ENCODE measurements around the gene UMODL1.

The UMODL1 gene

GRCh38 chr21:42042651-42043050, 28.5 kb upstream of the UMODL1 start:
- DNase-seq (ENCODE audit: low read depth): no peak
- TF ChIP-seq CTCF (IDR thresholded peaks at IDR 0.05; ENCODE audit: control insufficient read depth, extremely low read depth, insufficient read depth): no peak
- no peak overlapping the region for H3K4me3 ChIP-seq (ENCODE audit: low read depth, low read length)

- no peak for DNase-seq (ENCODE audit: low read depth)
- no peak for TF ChIP-seq CTCF (IDR thresholded peaks at IDR 0.05; ENCODE audit: control insufficient read depth, extremely low read depth, insufficient read depth)
- no peak overlapping the region for H3K4me3 ChIP-seq (ENCODE audit: low read depth, low read length)
These were observed 27.8 kb upstream of the UMODL1 start for GRCh38 chr21:42043201-42043895.

GRCh38 chr21:42043961-42044360, 27.2 kb upstream of the UMODL1 start:
- TF ChIP-seq CTCF (IDR thresholded peaks at IDR 0.05; ENCODE audit: control insufficient read depth, extremely low read depth, insufficient read depth): no peak
- no peak overlapping the region for H3K4me3 ChIP-seq (ENCODE audit: low read depth, low read length)
- DNase-seq (ENCODE audit: low read depth): no peak

GRCh38 chr21:42044871-42045495, 26.1 kb upstream of the UMODL1 start:
- TF ChIP-seq CTCF (IDR thresholded peaks at IDR 0.05; ENCODE audit: control insufficient read depth, extremely low read depth, insufficient read depth): no peak
- no peak overlapping the region for H3K4me3 ChIP-seq (ENCODE audit: low read depth, low read length)
- DNase-seq (ENCODE audit: low read depth): peak; percentile 65

GRCh38 chr21:42047821-42048613, 23.1 kb upstream of the UMODL1 start:
- no peak for TF ChIP-seq CTCF (IDR thresholded peaks at IDR 0.05; ENCODE audit: control insufficient read depth, extremely low read depth, insufficient read depth)
- no peak for DNase-seq (ENCODE audit: low read depth)
- no peak overlapping the region for H3K4me3 ChIP-seq (ENCODE audit: low read depth, low read length)

GRCh38 chr21:42048870-42049577, 22.1 kb upstream of the UMODL1 start:
- DNase-seq (ENCODE audit: low read depth): no peak
- no peak for TF ChIP-seq CTCF (IDR thresholded peaks at IDR 0.05; ENCODE audit: control insufficient read depth, extremely low read depth, insufficient read depth)
- H3K4me3 ChIP-seq (ENCODE audit: low read depth, low read length): no peak overlapping the region
